SK-N-SH (cell line): Measurements from ENCODE around the gene METTL4. TPM values are rescaled to one million over a fixed set of nuclear protein-coding genes. Genes with fewer than 3 reads are reported as not detected.

Experiments
- CTCF ChIA-PET: fragments of 300-600, 350-600 bp; formaldehyde crosslinking; extraction: SDS; loops from one replicate; lab custom pipeline; 2021; lab: Yijun Ruan, JAX
- POLR2A ChIA-PET: fragments of 350-600 bp; sonication (Branson Sonifier 250); formaldehyde crosslinking; extraction: SDS; loops from one replicate; lab custom pipeline; 2020; ENCODE audit warnings: antibody characterized with exemption, inconsistent platforms; lab: Yijun Ruan, JAX
- DNase-seq: peaks from one replicate; pipeline ENCODE4 v3.0.0; 2012
- H2AFZ ChIP-seq: fragments of 200-600 bp; sonication (generic); 2 replicates; pipeline ENCODE4 v1.8.1; 2016; ENCODE audit warnings: antibody characterized with exemption, mild to moderate bottlenecking, low read depth
- H3F3A ChIP-seq: fragments of 200-600 bp; sonication (generic); replicated peaks from 2 replicates; pipeline ENCODE3; 2016; ENCODE audit warnings: antibody characterized with exemption, mild to moderate bottlenecking; ENCODE audit not compliant: insufficient read depth
- H3K27ac ChIP-seq, 2 experiments: fragments of 200-500 bp in 1 of 2; fragments of 200-600 bp in 1 of 2; sonication (Bioruptor generic) in 1 of 2; sonication (generic), shearing (Covaris generic) in 1 of 2; 2 replicates each; pipeline versions ENCODE4 v1.5.1 to v1.6.1; 2014 to 2016; ENCODE audit warnings: low read depth in 2 of 2, inconsistent platforms in 1 of 2, low read length in 1 of 2, mild to moderate bottlenecking in 1 of 2, mixed read lengths in 1 of 2
- H3K27me3 ChIP-seq: fragments of 200-600 bp; sonication (generic), shearing (Covaris generic); 2 replicates; pipeline ENCODE4 v1.6.1; 2016; ENCODE audit warnings: mixed run types; ENCODE audit not compliant: insufficient read depth
- H3K36me3 ChIP-seq, 2 experiments: fragments of 200-500 bp in 1 of 2; fragments of 200-600 bp in 1 of 2; sonication (Bioruptor generic) in 1 of 2; sonication (generic) in 1 of 2; replicated peaks in 1 of 2; 2 replicates each; pipeline versions ENCODE3 to v1.5.1; 2014 to 2016; ENCODE audit warnings: low read length in 1 of 2, mild to moderate bottlenecking in 1 of 2; ENCODE audit not compliant: insufficient read depth in 2 of 2, control insufficient read depth in 1 of 2
- H3K4me1 ChIP-seq, 2 experiments: fragments of 200-500 bp in 1 of 2; fragments of 200-600 bp in 1 of 2; sonication (Bioruptor generic) in 1 of 2; sonication (generic), shearing (Covaris generic) in 1 of 2; 2 replicates each; pipeline versions ENCODE4 v1.5.1 to v1.6.1; 2014 to 2016; ENCODE audit warnings: low read depth in 1 of 2, low read length in 1 of 2, mixed run types in 1 of 2; ENCODE audit not compliant: insufficient read depth in 2 of 2, control insufficient read depth in 1 of 2
- H3K4me2 ChIP-seq: fragments of 200-600 bp; sonication (generic), shearing (Covaris generic); 2 replicates; pipeline ENCODE4 v1.6.1; 2017; ENCODE audit warnings: mixed run types
- H3K4me3 ChIP-seq, 2 experiments: fragments of 200-500 bp in 1 of 2; fragments of 200-600 bp in 1 of 2; sonication (Bioruptor generic) in 1 of 2; sonication (generic), shearing (Covaris generic) in 1 of 2; 2 replicates each; pipeline versions ENCODE4 v1.5.1 to v1.8.1; 2014 to 2016; ENCODE audit warnings: low read depth in 2 of 2, inconsistent platforms in 1 of 2, low read length in 1 of 2, mild to moderate bottlenecking in 1 of 2, mixed read lengths in 1 of 2, moderate library complexity in 1 of 2
- H3K79me2 ChIP-seq: fragments of 200-600 bp; sonication (generic); 2 replicates; pipeline ENCODE4 v1.8.1; 2017; ENCODE audit warnings: mild to moderate bottlenecking; ENCODE audit not compliant: insufficient read depth
- H3K9ac ChIP-seq: fragments of 200-600 bp; sonication (generic); 2 replicates; pipeline ENCODE4 v1.6.1; 2017; ENCODE audit warnings: mixed run types
- H3K9me2 ChIP-seq: fragments of 200-600 bp; sonication (generic); 2 replicates; pipeline ENCODE4 v1.6.1; 2017; ENCODE audit warnings: mixed run types
- H3K9me3 ChIP-seq: fragments of 200-600 bp; sonication (generic); 2 replicates; pipeline ENCODE4 v1.6.1; 2017; ENCODE audit warnings: mixed run types, mild to moderate bottlenecking, moderate library complexity
- H4K20me1 ChIP-seq: fragments of 200-600 bp; sonication (generic); 2 replicates; pipeline ENCODE4 v1.6.1; 2017; ENCODE audit warnings: mild to moderate bottlenecking, mixed run types; ENCODE audit not compliant: insufficient read depth
- CHD2 ChIP-seq: fragments of 150-350 bp; IDR thresholded peaks from 2 replicates; pipeline ENCODE4 v1.6.1; 2018; ENCODE audit warnings: low read length; ENCODE audit not compliant: partially characterized antibody
- ELF1 ChIP-seq: IDR thresholded peaks from 2 replicates; pipeline ENCODE4 v1.4.0; 2012
- EP300 ChIP-seq, 2 experiments: IDR thresholded peaks; 2 replicates each; pipeline versions ENCODE4 v1.4.0 to v1.6.1; 2012; ENCODE audit warnings: borderline replicate concordance in 1 of 2, low read depth in 1 of 2, low read length in 1 of 2
- FOXJ3 ChIP-seq: sonication (generic); formaldehyde crosslinking; IDR thresholded peaks from 2 replicates; pipeline ENCODE4 v1.5.1; 2020; ENCODE audit warnings: mild to moderate bottlenecking, missing genetic modification reagents
- GATA2 ChIP-seq: sonication (generic); formaldehyde crosslinking; IDR thresholded peaks from 2 replicates; pipeline ENCODE4 v1.5.0; 2020; ENCODE audit warnings: mild to moderate bottlenecking, missing genetic modification reagents
- JUND ChIP-seq: IDR thresholded peaks from 2 replicates; pipeline ENCODE4 v1.4.0; 2012
- MXI1 ChIP-seq: IDR thresholded peaks from 2 replicates; pipeline ENCODE4 v1.6.1; 2012; ENCODE audit warnings: mild to moderate bottlenecking, low read depth, low read length, improper control_type of control experiment
- NFIC ChIP-seq: IDR thresholded peaks from 2 replicates; pipeline ENCODE4 v1.4.0; 2012; ENCODE audit warnings: borderline replicate concordance
- NRF1 ChIP-seq: IDR thresholded peaks from 2 replicates; pipeline ENCODE4 v1.6.1; 2012; ENCODE audit warnings: low read depth, mild to moderate bottlenecking, low read length
- POLR2AphosphoS5 ChIP-seq: IDR thresholded peaks from 2 replicates; pipeline ENCODE4 v1.6.1; 2012; ENCODE audit warnings: low read depth, low read length
- RCOR1 ChIP-seq: fragments of 150-350 bp; IDR thresholded peaks from 2 replicates; pipeline ENCODE4 v1.6.1; 2017; ENCODE audit warnings: antibody characterized with exemption, low read length
- RFX5 ChIP-seq: IDR thresholded peaks from 2 replicates; pipeline ENCODE4 v1.6.1; 2012; ENCODE audit warnings: mild to moderate bottlenecking, improper control_type of control experiment, low read length
- RXRA ChIP-seq: IDR thresholded peaks from 2 replicates; pipeline ENCODE4 v1.4.0; 2012; ENCODE audit warnings: low read depth, mild to moderate bottlenecking, borderline replicate concordance
- TEAD4 ChIP-seq: IDR thresholded peaks from 2 replicates; pipeline ENCODE4 v1.4.0; 2012; ENCODE audit warnings: mild to moderate bottlenecking, borderline replicate concordance; ENCODE audit not compliant: insufficient read depth
- WGBS: methylation state at CpG from one replicate; pipeline ENCODE4 v1.1.6; 2017; ENCODE audit warnings: low lambda C conversion rate; 5-methylcytosine and 5-hydroxymethylcytosine counted together
- polyA plus RNA-seq, 3 experiments: library from polyadenylated mRNA; depleted of rRNA; stranded (reverse); fragments of >200 nt; gene quantifications; 2 replicates each; pipeline ENCODE4 v1.2.3, GENCODE V29; 2012
- TF ChIP-seq, protein P1 (sequence below): IDR thresholded peaks from 2 replicates; pipeline ENCODE4 v1.4.0; 2012; ENCODE audit warnings: low read depth
- TF ChIP-seq, protein P2 (sequence below): IDR thresholded peaks from 2 replicates; pipeline ENCODE4 v1.4.0; 2012; ENCODE audit warnings: low read depth, borderline replicate concordance
- TF ChIP-seq, protein P3 (sequence below): fragments of 150-350 bp; IDR thresholded peaks from 2 replicates; pipeline ENCODE4 v1.6.1; 2017; ENCODE audit warnings: antibody characterized with exemption, low read length, low read depth, borderline replicate concordance
- TF ChIP-seq, protein P4 (sequence below): IDR thresholded peaks from 2 replicates; pipeline ENCODE4 v1.4.0; 2012; ENCODE audit warnings: low read depth, borderline replicate concordance

The METTL4 gene
- polyA plus RNA-seq, 1 of the 3 experiments (the other 2 are of a cell fraction): 2.9 TPM

DNA sequence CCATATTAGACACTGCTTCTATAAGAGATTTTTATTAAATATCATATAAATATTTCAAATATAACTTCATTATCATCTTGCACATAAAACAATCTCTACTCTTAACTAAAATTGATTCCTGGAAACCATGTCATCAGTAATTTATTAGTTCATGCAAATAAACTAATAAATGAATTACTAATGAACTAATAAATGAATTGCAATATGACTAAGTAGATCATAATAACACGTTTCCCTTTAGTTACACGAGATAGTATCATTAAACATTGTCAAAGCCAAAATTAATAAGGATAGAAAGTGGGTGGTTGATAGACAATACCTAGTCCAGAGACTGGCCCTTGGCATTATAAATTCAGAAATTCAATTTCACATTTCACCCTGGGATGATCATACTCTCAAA lies 26.1 kb downstream of the METTL4 start:
- Histone ChIP-seq H3F3A (no peaks in the 10 kb centered on the region), H3K4me1 (peaks cover 0 to 3% of the 10 kb centered on the region in 2 experiments; a peak in 1 of 4 replicates), H3K9me3 (no peaks in the 10 kb centered on the region), H3K9me2 (no peaks in the 10 kb centered on the region), H3K79me2 (no peaks in the 10 kb centered on the region), H3K9ac (no peak overlapping the region), H3K36me3 (peaks cover 0 to 10% of the 10 kb centered on the region in 2 experiments), H3K27ac (no peak overlapping the region)
- no peak for DNase-seq
- 65% methylated on average over 2 of the region's 2 CpGs for WGBS
- TF ChIP-seq, protein P1, sequence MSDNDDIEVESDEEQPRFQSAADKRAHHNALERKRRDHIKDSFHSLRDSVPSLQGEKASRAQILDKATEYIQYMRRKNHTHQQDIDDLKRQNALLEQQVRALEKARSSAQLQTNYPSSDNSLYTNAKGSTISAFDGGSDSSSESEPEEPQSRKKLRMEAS: no peak
- TF ChIP-seq CHD2 (no peak), GATA2 (CRISPR knock-in tag) (no peak), FOXJ3 (no peak), POLR2AphosphoS5 (no peak), MXI1 (no peak), ELF1 (no peak), EP300 (IDR thresholded peaks at IDR 0.05; ENCODE audit: borderline replicate concordance in 1 of 2, low read depth in 1 of 2, low read length in 1 of 2) (no peak), RXRA (no peak), RFX5 (no peak), JUND (no peak), TEAD4 (no peak), NFIC (no peak), RCOR1 (no peak), NRF1 (no peak)
- TF ChIP-seq, protein P2, sequence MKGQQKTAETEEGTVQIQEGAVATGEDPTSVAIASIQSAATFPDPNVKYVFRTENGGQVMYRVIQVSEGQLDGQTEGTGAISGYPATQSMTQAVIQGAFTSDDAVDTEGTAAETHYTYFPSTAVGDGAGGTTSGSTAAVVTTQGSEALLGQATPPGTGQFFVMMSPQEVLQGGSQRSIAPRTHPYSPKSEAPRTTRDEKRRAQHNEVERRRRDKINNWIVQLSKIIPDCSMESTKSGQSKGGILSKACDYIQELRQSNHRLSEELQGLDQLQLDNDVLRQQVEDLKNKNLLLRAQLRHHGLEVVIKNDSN: no peak
- TF ChIP-seq, protein P3, sequence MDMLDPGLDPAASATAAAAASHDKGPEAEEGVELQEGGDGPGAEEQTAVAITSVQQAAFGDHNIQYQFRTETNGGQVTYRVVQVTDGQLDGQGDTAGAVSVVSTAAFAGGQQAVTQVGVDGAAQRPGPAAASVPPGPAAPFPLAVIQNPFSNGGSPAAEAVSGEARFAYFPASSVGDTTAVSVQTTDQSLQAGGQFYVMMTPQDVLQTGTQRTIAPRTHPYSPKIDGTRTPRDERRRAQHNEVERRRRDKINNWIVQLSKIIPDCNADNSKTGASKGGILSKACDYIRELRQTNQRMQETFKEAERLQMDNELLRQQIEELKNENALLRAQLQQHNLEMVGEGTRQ: no peak
- TF ChIP-seq, protein P4, sequence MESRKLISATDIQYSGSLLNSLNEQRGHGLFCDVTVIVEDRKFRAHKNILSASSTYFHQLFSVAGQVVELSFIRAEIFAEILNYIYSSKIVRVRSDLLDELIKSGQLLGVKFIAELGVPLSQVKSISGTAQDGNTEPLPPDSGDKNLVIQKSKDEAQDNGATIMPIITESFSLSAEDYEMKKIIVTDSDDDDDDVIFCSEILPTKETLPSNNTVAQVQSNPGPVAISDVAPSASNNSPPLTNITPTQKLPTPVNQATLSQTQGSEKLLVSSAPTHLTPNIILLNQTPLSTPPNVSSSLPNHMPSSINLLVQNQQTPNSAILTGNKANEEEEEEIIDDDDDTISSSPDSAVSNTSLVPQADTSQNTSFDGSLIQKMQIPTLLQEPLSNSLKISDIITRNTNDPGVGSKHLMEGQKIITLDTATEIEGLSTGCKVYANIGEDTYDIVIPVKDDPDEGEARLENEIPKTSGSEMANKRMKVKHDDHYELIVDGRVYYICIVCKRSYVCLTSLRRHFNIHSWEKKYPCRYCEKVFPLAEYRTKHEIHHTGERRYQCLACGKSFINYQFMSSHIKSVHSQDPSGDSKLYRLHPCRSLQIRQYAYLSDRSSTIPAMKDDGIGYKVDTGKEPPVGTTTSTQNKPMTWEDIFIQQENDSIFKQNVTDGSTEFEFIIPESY: no peak
- TF ChIP-seq, all 33 proteins: peak for 0
- Histone ChIP-seq H3K27me3 (no peaks in the 10 kb centered on the region), H3K4me2 (no peak overlapping the region), H3K4me3 (no peak overlapping the region), H4K20me1 (no peaks in the 10 kb centered on the region), H2AFZ (no peak overlapping the region)
- CTCF ChIA-PET: no interaction called here
- POLR2A ChIA-PET: no interaction called here
